ENCODE results near the gene PDIA5. TPM values are rescaled to one million over a fixed set of nuclear protein-coding genes. Genes with fewer than 3 reads are reported as not detected.

The PDIA5 gene
- total and polyA plus RNA-seq, 9 donors, result 11.2 to 58.3 (median 24.3) TPM

GRCh38 chr3:123193448-123194101, 126.8 kb downstream of the PDIA5 start:
- TF ChIP-seq EP300 (IDR thresholded peaks at IDR 0.05) (no peak), POLR2A (IDR thresholded peaks at IDR 0.05) (no peak), CTCF (IDR thresholded peaks at IDR 0.05) (no peak)
- H3K4me3 ChIP-seq, result no peak overlapping the region
- DNase-seq, result no peak
- H3K36me3 ChIP-seq, result no peaks in the 10 kb centered on the region
- intact Hi-C loops (cut with DNase I), result no loop called here
- H3K9me3 ChIP-seq, result no peaks in the 10 kb centered on the region
- H3K27ac ChIP-seq, result no peak overlapping the region
- H3K4me1 ChIP-seq (ENCODE audit: insufficient read depth), result peaks cover 2% of the 10 kb centered on the region
- WGBS, 3 donors, result 24 to 38% (median 29%) methylated on average over 5 of the region's 5 CpGs
- no peaks in the 10 kb centered on the region for H3K27me3 ChIP-seq

- H3K4me1 ChIP-seq (ENCODE audit: insufficient read depth), result peaks cover 2% of the 10 kb centered on the region
- 47 to 49% (median 47%) methylated on average over 10 of the region's 10 CpGs for WGBS, 3 donors
- H3K27ac ChIP-seq, result no peak overlapping the region
- H3K9me3 ChIP-seq, result no peaks in the 10 kb centered on the region
- DNase-seq, result no peak
- no peaks in the 10 kb centered on the region for H3K27me3 ChIP-seq
- intact Hi-C loops (cut with DNase I), result no loop called here
- H3K36me3 ChIP-seq, result no peaks in the 10 kb centered on the region
- H3K4me3 ChIP-seq, result no peak overlapping the region
- no peak for TF ChIP-seq POLR2A (IDR thresholded peaks at IDR 0.05)
- TF ChIP-seq EP300 (IDR thresholded peaks at IDR 0.05), result no peak
- no peak for TF ChIP-seq CTCF (IDR thresholded peaks at IDR 0.05)
Measured at GRCh38 chr3:123194552-123194951, 127.7 kb downstream of the PDIA5 start.

- Histone ChIP-seq H3K27ac (no peak overlapping the region), H3K36me3 (no peaks in the 10 kb centered on the region), H3K4me1 (ENCODE audit: insufficient read depth) (peaks cover 2% of the 10 kb centered on the region), H3K27me3 (no peaks in the 10 kb centered on the region), H3K4me3 (no peak overlapping the region), H3K9me3 (no peaks in the 10 kb centered on the region)
- TF ChIP-seq CTCF (IDR thresholded peaks at IDR 0.05), result no peak
- no peak for TF ChIP-seq EP300 (IDR thresholded peaks at IDR 0.05)
- no peak for TF ChIP-seq POLR2A (IDR thresholded peaks at IDR 0.05)
- intact Hi-C loops (cut with DNase I), result no loop called here
- WGBS, 3 donors, result 96 to 98% (median 98%) methylated on average over 1 of the region's 1 CpG
- DNase-seq, result no peak
Measured at GRCh38 chr3:123198372-123198771, 131.5 kb downstream of the PDIA5 start.

- WGBS, 3 donors, result 1 to 2% (median 2%) methylated on average over 6 of the region's 6 CpGs
- no peaks in the 10 kb centered on the region for H3K27me3 ChIP-seq
- H3K4me3 ChIP-seq, result peak overlapping the region; percentile 81
- intact Hi-C loops (cut with DNase I), result no loop called here
- H3K9me3 ChIP-seq, result no peaks in the 10 kb centered on the region
- H3K27ac ChIP-seq, result peak overlapping the region in 1 of 2 donors; percentile 83
- TF ChIP-seq CTCF (IDR thresholded peaks at IDR 0.05), result no peak
- TF ChIP-seq EP300 (IDR thresholded peaks at IDR 0.05), result no peak
- no peak for TF ChIP-seq POLR2A (IDR thresholded peaks at IDR 0.05)
- no peaks in the 10 kb centered on the region for H3K4me1 ChIP-seq (ENCODE audit: insufficient read depth)
- DNase-seq, result no peak
- no peaks in the 10 kb centered on the region for H3K36me3 ChIP-seq
Measured at GRCh38 chr3:123201223-123201556, 134.4 kb downstream of the PDIA5 start.
